GM12878 (cell line): Measurements from ENCODE around the gene PRR23A. TPM values are rescaled to one million over a fixed set of nuclear protein-coding genes. Genes with fewer than 3 reads are reported as not detected.

ENCODE experiments used
- ATAC-seq: fragments of 200-7000 bp; cut with Tn5 transposase; 3 replicates; pipeline ENCODE4 v1.9.1; 2020; ENCODE audit warnings: mild to moderate bottlenecking, moderate library complexity
- BruUV-seq: library from RNA; stranded (reverse); fragments of 400-500 nt; replicated peaks from 2 replicates; lab custom pipeline; 2021; lab: Mats Ljungman, UMichigan
- CTCF ChIA-PET: fragments of 300-600 bp; sonication (Branson Sonifier 250); formaldehyde crosslinking; extraction: SDS; loops from one replicate; lab custom pipeline; 2021; ENCODE audit warnings: inconsistent platforms; lab: Yijun Ruan, JAX
- POLR2A ChIA-PET: fragments of 350-600 bp; formaldehyde crosslinking; extraction: SDS; loops from one replicate; lab custom pipeline; 2021; ENCODE audit warnings: inconsistent platforms; lab: Charles Lee
- RAD21 ChIA-PET: fragments of 300-600 bp; sonication (Branson Sonifier 250); formaldehyde crosslinking; loops from one replicate; lab custom pipeline; 2023; ENCODE audit warnings: antibody characterized with exemption; ENCODE audit not compliant: unreplicated experiment; lab: Charles Lee
- SMC1A ChIA-PET: fragments of 300-600 bp; sonication (Branson Sonifier 250); formaldehyde crosslinking; loops from one replicate; lab custom pipeline; 2023; ENCODE audit not compliant: unreplicated experiment, uncharacterized antibody; lab: Charles Lee
- DNase-seq: peaks from one replicate; pipeline ENCODE4 v3.0.0-alpha.2; 2011; ENCODE audit warnings: low read depth, low spot score
- FAIRE-seq: peaks from 3 replicates; lab custom pipeline; 2011; peaks lifted over from hg19 to GRCh38; lab: Jason Lieb, UNC
- H2AFZ ChIP-seq: 2 replicates; pipeline ENCODE4 v1.6.0; 2011; ENCODE audit warnings: low read depth, low read length, control low read depth; ENCODE audit not compliant: control insufficient read depth
- H3K27ac ChIP-seq: 2 replicates; pipeline ENCODE4 v1.5.1; 2011; ENCODE audit warnings: control low read depth; ENCODE audit not compliant: control insufficient read depth, insufficient read depth
- H3K27me3 ChIP-seq, 2 experiments: replicated peaks in 1 of 2; 2 replicates each; pipeline versions ENCODE4 v1.6.0 to v1.6.1; 2011; ENCODE audit warnings: low read length in 1 of 2; ENCODE audit not compliant: control insufficient read depth in 2 of 2, insufficient read depth in 2 of 2
- H3K36me3 ChIP-seq, 2 experiments: 2 replicates each; pipeline ENCODE4 v1.5.1; 2011; ENCODE audit warnings: low read length in 1 of 2; ENCODE audit not compliant: control insufficient read depth in 2 of 2, insufficient read depth in 2 of 2
- H3K4me1 ChIP-seq: 2 replicates; pipeline ENCODE4 v1.6.1; 2011; ENCODE audit warnings: mild to moderate bottlenecking, low read length, moderate library complexity, mixed read lengths; ENCODE audit not compliant: control insufficient read depth, insufficient read depth
- H3K4me2 ChIP-seq: 2 replicates; pipeline ENCODE4 v1.6.0; 2011; ENCODE audit warnings: control low read depth; ENCODE audit not compliant: control insufficient read depth, insufficient read depth
- H3K4me3 ChIP-seq: fragments of 200-600 bp; sonication (generic); 2 replicates; pipeline ENCODE4 v1.5.1; 2016
- H3K79me2 ChIP-seq: 2 replicates; pipeline ENCODE4 v1.6.0; 2011; ENCODE audit warnings: low read length; ENCODE audit not compliant: control insufficient read depth, insufficient read depth
- H3K9ac ChIP-seq: 2 replicates; pipeline ENCODE4 v1.8.0; 2011; ENCODE audit warnings: low read length, control low read depth, mixed read lengths; ENCODE audit not compliant: control insufficient read depth, insufficient read depth
- H3K9me3 ChIP-seq: replicated peaks from 3 replicates; pipeline ENCODE4 v1.5.1; 2011; ENCODE audit warnings: mild to moderate bottlenecking, low read length; ENCODE audit not compliant: control insufficient read depth, insufficient read depth
- H4K20me1 ChIP-seq: 2 replicates; pipeline ENCODE4 v1.6.0; 2011; ENCODE audit not compliant: control insufficient read depth, insufficient read depth
- ETV6 ChIP-seq, 2 experiments: fragments of 450-650 bp in 1 of 2; IDR thresholded peaks in 1 of 2; conservative IDR thresholded peaks in 1 of 2; 2 replicates each; pipeline ENCODE4 v1.6.1; 2014; ENCODE audit warnings: antibody characterized with exemption in 1 of 2, borderline replicate concordance in 1 of 2, low read depth in 1 of 2, mild to moderate bottlenecking in 1 of 2, moderate library complexity in 1 of 2
- FOXM1 ChIP-seq: IDR thresholded peaks from 2 replicates; pipeline ENCODE4 v1.6.1; 2012; ENCODE audit warnings: low read depth, mild to moderate bottlenecking, inconsistent platforms, low read length, moderate library complexity
- MXI1 ChIP-seq: fragments of 150-350 bp; IDR thresholded peaks from 2 replicates; pipeline ENCODE4 v1.6.1; 2011; ENCODE audit warnings: low read depth, mild to moderate bottlenecking, inconsistent platforms, low read length, improper control_type of control experiment
- SMARCA5 ChIP-seq: fragments of 450-650 bp; IDR thresholded peaks from 2 replicates; pipeline ENCODE4 v1.6.1; 2017; ENCODE audit warnings: mild to moderate bottlenecking
- WGBS: methylation state at CpG from one replicate; pipeline ENCODE4 v1.1.6; 2016; ENCODE audit warnings: low lambda C conversion rate; ENCODE audit not compliant: insufficient replicate concordance, insufficient coverage; ENCODE audit errors: missing lambda C conversion rate; 5-methylcytosine and 5-hydroxymethylcytosine counted together
- in situ Hi-C: fragments of 300-500 bp; cut with MboI; formaldehyde crosslinking; loops from 9 replicates; pipeline ENCODE4 v1.14.3; 2018; ENCODE audit warnings: mixed read lengths
- intact Hi-C: fragments of 100-400 bp; cut with micrococcal nuclease; formaldehyde crosslinking; loops from one replicate; pipeline ENCODE4 v1.14.2; 2022; ENCODE audit not compliant: unreplicated experiment
- polyA plus RNA-seq, 11 experiments: library from polyadenylated mRNA; depleted of rRNA in 4 of 11; unstranded in 6 of 11; stranded (reverse) in 5 of 11; fragments of >200 nt; fragmentation: Nextera tagmentation in 4 of 11; fragmentation: Illumina TruSeq in 1 of 11; extraction: Ambion mirVana in 4 of 11; extraction: Trizol in 1 of 11; gene quantifications; 1 replicate in 1 of 11; 2 replicates in 10 of 11; pipeline versions ENCODE4 v1.2.1 to v1.2.3, GENCODE V29; 2011 to 2016; ENCODE audit warnings: inconsistent platforms in 2 of 11, missing spikeins in 2 of 11, low read depth in 1 of 11
- total RNA-seq, 4 experiments: library from RNA; depleted of rRNA in 3 of 4; stranded (reverse); fragments of >200 nt in 3 of 4; fragmentation: Illumina TruSeq in 1 of 4; extraction: Trizol in 1 of 4; gene quantifications; 2 replicates each; pipeline versions ENCODE4 v1.2.1 to v1.2.3, GENCODE V29; 2013 to 2021
- TF ChIP-seq, protein P1 (sequence below): fragments of 450-650 bp; IDR thresholded peaks from 2 replicates; pipeline ENCODE4 v1.6.1; 2017; ENCODE audit warnings: low read depth, mild to moderate bottlenecking, moderate library complexity
- TF ChIP-seq, protein P2 (sequence below): fragments of 450-650 bp; formaldehyde crosslinking; IDR thresholded peaks from 2 replicates; pipeline ENCODE4 v1.4.0; 2020; ENCODE audit warnings: mild to moderate bottlenecking, moderate library complexity
- TF ChIP-seq, protein P3 (sequence below): fragments of 450-650 bp; IDR thresholded peaks from 2 replicates; pipeline ENCODE4 v1.6.1; 2017; ENCODE audit warnings: antibody characterized with exemption, mild to moderate bottlenecking, moderate library complexity
- TF ChIP-seq, protein P4 (sequence below): IDR thresholded peaks from 2 replicates; pipeline ENCODE4 v1.6.1; 2011; ENCODE audit warnings: low read depth, mild to moderate bottlenecking, low read length, moderate library complexity, borderline replicate concordance; ENCODE audit errors: extremely low read depth

PRR23A gene
- total and polyA plus RNA-seq, 10 of the 15 experiments (the other 5 are each of a cell fraction or from before 2014, with no cell fraction given): not detected

DNA sequence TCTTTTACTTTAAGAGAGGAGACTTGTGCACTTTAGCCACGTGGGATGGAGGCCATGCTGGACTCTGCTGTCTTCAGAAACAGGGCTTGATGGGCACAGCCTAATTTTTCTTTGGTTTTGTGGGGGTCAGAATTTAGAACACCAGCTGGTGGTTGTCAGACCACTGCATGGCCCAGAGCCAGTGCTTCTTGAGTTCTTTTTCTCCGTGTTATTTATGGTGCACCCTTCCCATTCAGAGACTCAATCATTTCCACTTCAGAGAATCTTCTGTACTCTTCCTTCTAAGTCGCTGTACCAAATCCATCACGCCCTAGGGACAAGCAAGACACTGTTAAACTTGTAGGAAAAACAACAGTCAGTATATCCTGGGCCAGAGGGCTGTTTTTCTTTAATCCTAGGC lies 20.1 kb downstream of the PRR23A start:
- ChIA-PET SMC1A (no interaction called here), POLR2A (no interaction called here), RAD21 (no interaction called here), CTCF (no interaction called here)
- 0% methylated on average over 4 of the region's 4 CpGs for WGBS
- intact Hi-C loops: no loop called here
- Histone ChIP-seq H3K4me3 (no peak overlapping the region), H3K36me3 (no peaks in the 10 kb centered on the region), H2AFZ (no peak overlapping the region), H3K27me3 (0 out of 4 replicates have a peak, but pooled peaks cover 0 to 5% of the 10 kb centered on the region in 2 experiments), H3K9me3 (no peaks in the 10 kb centered on the region), H3K79me2 (no peaks in the 10 kb centered on the region), H3K27ac (no peak overlapping the region), H3K4me2 (no peak overlapping the region), H3K9ac (no peak overlapping the region), H3K4me1 (no peaks in the 10 kb centered on the region), H4K20me1 (no peaks in the 10 kb centered on the region)
- FAIRE-seq (no peak), ATAC-seq (no peak), DNase-seq (no peak)
- TF ChIP-seq, protein P1, sequence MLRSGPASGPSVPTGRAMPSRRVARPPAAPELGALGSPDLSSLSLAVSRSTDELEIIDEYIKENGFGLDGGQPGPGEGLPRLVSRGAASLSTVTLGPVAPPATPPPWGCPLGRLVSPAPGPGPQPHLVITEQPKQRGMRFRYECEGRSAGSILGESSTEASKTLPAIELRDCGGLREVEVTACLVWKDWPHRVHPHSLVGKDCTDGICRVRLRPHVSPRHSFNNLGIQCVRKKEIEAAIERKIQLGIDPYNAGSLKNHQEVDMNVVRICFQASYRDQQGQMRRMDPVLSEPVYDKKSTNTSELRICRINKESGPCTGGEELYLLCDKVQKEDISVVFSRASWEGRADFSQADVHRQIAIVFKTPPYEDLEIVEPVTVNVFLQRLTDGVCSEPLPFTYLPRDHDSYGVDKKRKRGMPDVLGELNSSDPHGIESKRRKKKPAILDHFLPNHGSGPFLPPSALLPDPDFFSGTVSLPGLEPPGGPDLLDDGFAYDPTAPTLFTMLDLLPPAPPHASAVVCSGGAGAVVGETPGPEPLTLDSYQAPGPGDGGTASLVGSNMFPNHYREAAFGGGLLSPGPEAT: no peak
- no peak for TF ChIP-seq MXI1
- TF ChIP-seq, protein P2, sequence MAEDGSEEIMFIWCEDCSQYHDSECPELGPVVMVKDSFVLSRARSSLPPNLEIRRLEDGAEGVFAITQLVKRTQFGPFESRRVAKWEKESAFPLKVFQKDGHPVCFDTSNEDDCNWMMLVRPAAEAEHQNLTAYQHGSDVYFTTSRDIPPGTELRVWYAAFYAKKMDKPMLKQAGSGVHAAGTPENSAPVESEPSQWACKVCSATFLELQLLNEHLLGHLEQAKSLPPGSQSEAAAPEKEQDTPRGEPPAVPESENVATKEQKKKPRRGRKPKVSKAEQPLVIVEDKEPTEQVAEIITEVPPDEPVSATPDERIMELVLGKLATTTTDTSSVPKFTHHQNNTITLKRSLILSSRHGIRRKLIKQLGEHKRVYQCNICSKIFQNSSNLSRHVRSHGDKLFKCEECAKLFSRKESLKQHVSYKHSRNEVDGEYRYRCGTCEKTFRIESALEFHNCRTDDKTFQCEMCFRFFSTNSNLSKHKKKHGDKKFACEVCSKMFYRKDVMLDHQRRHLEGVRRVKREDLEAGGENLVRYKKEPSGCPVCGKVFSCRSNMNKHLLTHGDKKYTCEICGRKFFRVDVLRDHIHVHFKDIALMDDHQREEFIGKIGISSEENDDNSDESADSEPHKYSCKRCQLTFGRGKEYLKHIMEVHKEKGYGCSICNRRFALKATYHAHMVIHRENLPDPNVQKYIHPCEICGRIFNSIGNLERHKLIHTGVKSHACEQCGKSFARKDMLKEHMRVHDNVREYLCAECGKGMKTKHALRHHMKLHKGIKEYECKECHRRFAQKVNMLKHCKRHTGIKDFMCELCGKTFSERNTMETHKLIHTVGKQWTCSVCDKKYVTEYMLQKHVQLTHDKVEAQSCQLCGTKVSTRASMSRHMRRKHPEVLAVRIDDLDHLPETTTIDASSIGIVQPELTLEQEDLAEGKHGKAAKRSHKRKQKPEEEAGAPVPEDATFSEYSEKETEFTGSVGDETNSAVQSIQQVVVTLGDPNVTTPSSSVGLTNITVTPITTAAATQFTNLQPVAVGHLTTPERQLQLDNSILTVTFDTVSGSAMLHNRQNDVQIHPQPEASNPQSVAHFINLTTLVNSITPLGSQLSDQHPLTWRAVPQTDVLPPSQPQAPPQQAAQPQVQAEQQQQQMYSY (CRISPR knock-in tag): no peak
- no peak for TF ChIP-seq FOXM1
- TF ChIP-seq, protein P3, sequence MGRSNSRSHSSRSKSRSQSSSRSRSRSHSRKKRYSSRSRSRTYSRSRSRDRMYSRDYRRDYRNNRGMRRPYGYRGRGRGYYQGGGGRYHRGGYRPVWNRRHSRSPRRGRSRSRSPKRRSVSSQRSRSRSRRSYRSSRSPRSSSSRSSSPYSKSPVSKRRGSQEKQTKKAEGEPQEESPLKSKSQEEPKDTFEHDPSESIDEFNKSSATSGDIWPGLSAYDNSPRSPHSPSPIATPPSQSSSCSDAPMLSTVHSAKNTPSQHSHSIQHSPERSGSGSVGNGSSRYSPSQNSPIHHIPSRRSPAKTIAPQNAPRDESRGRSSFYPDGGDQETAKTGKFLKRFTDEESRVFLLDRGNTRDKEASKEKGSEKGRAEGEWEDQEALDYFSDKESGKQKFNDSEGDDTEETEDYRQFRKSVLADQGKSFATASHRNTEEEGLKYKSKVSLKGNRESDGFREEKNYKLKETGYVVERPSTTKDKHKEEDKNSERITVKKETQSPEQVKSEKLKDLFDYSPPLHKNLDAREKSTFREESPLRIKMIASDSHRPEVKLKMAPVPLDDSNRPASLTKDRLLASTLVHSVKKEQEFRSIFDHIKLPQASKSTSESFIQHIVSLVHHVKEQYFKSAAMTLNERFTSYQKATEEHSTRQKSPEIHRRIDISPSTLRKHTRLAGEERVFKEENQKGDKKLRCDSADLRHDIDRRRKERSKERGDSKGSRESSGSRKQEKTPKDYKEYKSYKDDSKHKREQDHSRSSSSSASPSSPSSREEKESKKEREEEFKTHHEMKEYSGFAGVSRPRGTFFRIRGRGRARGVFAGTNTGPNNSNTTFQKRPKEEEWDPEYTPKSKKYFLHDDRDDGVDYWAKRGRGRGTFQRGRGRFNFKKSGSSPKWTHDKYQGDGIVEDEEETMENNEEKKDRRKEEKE: no peak
- no peak for TF ChIP-seq SMARCA5
- TF ChIP-seq, protein P4, sequence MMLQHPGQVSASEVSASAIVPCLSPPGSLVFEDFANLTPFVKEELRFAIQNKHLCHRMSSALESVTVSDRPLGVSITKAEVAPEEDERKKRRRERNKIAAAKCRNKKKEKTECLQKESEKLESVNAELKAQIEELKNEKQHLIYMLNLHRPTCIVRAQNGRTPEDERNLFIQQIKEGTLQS: no peak
- TF ChIP-seq ETV6 (conservative IDR thresholded peaks at IDR 0.05 in 1 of 2, IDR thresholded peaks at IDR 0.05 in 1 of 2; ENCODE audit: borderline replicate concordance in 1 of 2, low read depth in 1 of 2): no peak
- in situ Hi-C loops: no loop called here
- no TSS peak for BruUV-seq
